HCT116 (cell line): ENCODE measurements around the gene LRRK1. TPM values are rescaled to one million over a fixed set of nuclear protein-coding genes. Genes with fewer than 3 reads are reported as not detected.

Experiments
- ATAC-seq: fragments of 200-7000 bp; cut with Tn5 transposase; 2 replicates; pipeline ENCODE4 v1.9.1; 2020; ENCODE audit warnings: mild to moderate bottlenecking, moderate library complexity
- BruUV-seq: library from RNA; stranded (reverse); fragments of 400-500 nt; replicated peaks from 2 replicates; lab custom pipeline; 2021; lab: Mats Ljungman, UMichigan
- CTCF ChIA-PET: fragments of 300-600 bp; sonication (Branson Sonifier 250); formaldehyde crosslinking; loops from one replicate; lab custom pipeline; 2021; ENCODE audit warnings: antibody characterized with exemption; lab: Charles Lee
- POLR2A ChIA-PET: fragments of 300-600, 350-600 bp; sonication (Branson Sonifier 250); formaldehyde crosslinking; loops from one replicate; lab custom pipeline; 2021; ENCODE audit warnings: antibody characterized with exemption; lab: Charles Lee
- RAD21 ChIA-PET, 2 experiments: fragments of 300-600 bp; sonication (Branson Sonifier 250); formaldehyde crosslinking; loops; one replicate each; lab custom pipeline; 2023; ENCODE audit warnings: low total read pairs in 2 of 2; ENCODE audit not compliant: uncharacterized antibody in 2 of 2, unreplicated experiment in 2 of 2, low non-redundant PET in 1 of 2; lab: Charles Lee
- DNase-seq: peaks from one replicate; pipeline ENCODE4 v3.0.0-alpha.2; 2010; ENCODE audit warnings: low read depth, low spot score
- H2AFZ ChIP-seq: fragments of 200-600 bp; shearing (Covaris generic), sonication (generic); 2 replicates; pipeline ENCODE4 v1.6.1; 2017; ENCODE audit warnings: low read depth, mixed run types, mixed read lengths, antibody characterized with exemption, low read length; ENCODE audit not compliant: poor library complexity, severe bottlenecking
- H3K27ac ChIP-seq: 2 replicates; pipeline ENCODE4 v1.5.1; 2012; ENCODE audit warnings: low read depth, low read length
- H3K27me3 ChIP-seq: fragments of 200-600 bp; sonication (generic); 2 replicates; pipeline ENCODE4 v1.6.1; 2016; ENCODE audit warnings: mixed run types, low read length, mixed read lengths; ENCODE audit not compliant: insufficient read depth
- H3K36me3 ChIP-seq, 2 experiments: fragments of 200-500 bp in 1 of 2; fragments of 200-600 bp in 1 of 2; sonication (Bioruptor generic) in 1 of 2; sonication (generic) in 1 of 2; 2 replicates each; pipeline versions ENCODE4 v1.5.1 to v1.6.1; 2014 to 2016; ENCODE audit warnings: low read length in 2 of 2, inconsistent platforms in 1 of 2, mixed read lengths in 1 of 2, mixed run types in 1 of 2; ENCODE audit not compliant: insufficient read depth in 2 of 2, control insufficient read depth in 1 of 2
- H3K4me1 ChIP-seq, 2 experiments: fragments of 200-600 bp in 1 of 2; sonication (generic) in 1 of 2; 2 replicates each; pipeline versions ENCODE4 v1.5.1 to v1.6.1; 2012 to 2017; ENCODE audit warnings: low read length in 2 of 2, inconsistent platforms in 1 of 2, mild to moderate bottlenecking in 1 of 2, mixed read lengths in 1 of 2, mixed run types in 1 of 2, moderate library complexity in 1 of 2; ENCODE audit not compliant: insufficient read depth in 2 of 2, control insufficient read depth in 1 of 2
- H3K4me2 ChIP-seq: fragments of 200-600 bp; sonication (generic); 2 replicates; pipeline ENCODE4 v1.6.1; 2017; ENCODE audit warnings: mixed run types, low read length, mixed read lengths
- H3K4me3 ChIP-seq, 2 experiments: fragments of 200-600 bp in 1 of 2; sonication (generic) in 1 of 2; replicated peaks in 1 of 2; 2 replicates each; pipeline ENCODE4 v1.5.1; 2011 to 2016; ENCODE audit warnings: low read length in 2 of 2, control low read depth in 1 of 2, low read depth in 1 of 2, mild to moderate bottlenecking in 1 of 2, mixed read lengths in 1 of 2, mixed run types in 1 of 2
- H3K79me2 ChIP-seq: fragments of 200-600 bp; sonication (generic); 2 replicates; pipeline ENCODE4 v1.6.1; 2017; ENCODE audit warnings: mild to moderate bottlenecking, mixed run types, low read length, moderate library complexity, mixed read lengths; ENCODE audit not compliant: insufficient read depth
- H3K9ac ChIP-seq: fragments of 200-600 bp; sonication (generic); 2 replicates; pipeline ENCODE4 v1.6.1; 2016; ENCODE audit warnings: low read length, mixed read lengths
- H3K9me2 ChIP-seq: fragments of 200-600 bp; sonication (generic), shearing (Covaris generic); 2 replicates; pipeline ENCODE4 v1.6.1; 2017; ENCODE audit warnings: mixed run types, mild to moderate bottlenecking, moderate library complexity; ENCODE audit not compliant: insufficient read depth
- H3K9me3 ChIP-seq, 2 experiments: fragments of 200-500 bp in 1 of 2; fragments of 200-600 bp in 1 of 2; sonication (Bioruptor generic) in 1 of 2; sonication (generic) in 1 of 2; 2 replicates each; pipeline ENCODE4 v1.6.1; 2014 to 2017; ENCODE audit warnings: low read length in 2 of 2, mixed read lengths in 2 of 2, inconsistent platforms in 1 of 2, low read depth in 1 of 2, mild to moderate bottlenecking in 1 of 2, mixed run types in 1 of 2, moderate library complexity in 1 of 2; ENCODE audit not compliant: control insufficient read depth in 1 of 2, insufficient read depth in 1 of 2
- H4K20me1 ChIP-seq: fragments of 200-600 bp; sonication (generic), shearing (Covaris generic); 2 replicates; pipeline ENCODE4 v1.6.1; 2017; ENCODE audit warnings: mixed run types, mild to moderate bottlenecking, moderate library complexity; ENCODE audit not compliant: insufficient read depth
- CBX3 ChIP-seq: IDR thresholded peaks from 2 replicates; pipeline ENCODE4 v1.6.1; 2012; ENCODE audit warnings: low read depth
- CEBPB ChIP-seq: IDR thresholded peaks from 2 replicates; pipeline ENCODE4 v1.6.1; 2012; ENCODE audit warnings: low read depth
- EZH2 ChIP-seq: fragments of 200-600 bp; sonication (generic); IDR thresholded peaks from 2 replicates; pipeline ENCODE4 v1.6.1; 2017; ENCODE audit warnings: antibody characterized with exemption, mixed run types
- FOSL1 ChIP-seq: IDR thresholded peaks from 2 replicates; pipeline ENCODE4 v1.6.1; 2012; ENCODE audit warnings: low read depth
- JUND ChIP-seq: IDR thresholded peaks from 2 replicates; pipeline ENCODE4 v1.6.1; 2012
- POLR2A ChIP-seq: IDR thresholded peaks from 2 replicates; pipeline ENCODE4 v1.7.0; 2011; ENCODE audit warnings: borderline replicate concordance; ENCODE audit not compliant: insufficient read depth, insufficient read length; ENCODE audit errors: extremely low read depth
- POLR2AphosphoS5 ChIP-seq: IDR thresholded peaks from 2 replicates; pipeline ENCODE4 v1.6.1; 2011; ENCODE audit warnings: mild to moderate bottlenecking, low read depth, low read length, moderate library complexity
- RAD21 ChIP-seq: IDR thresholded peaks from 2 replicates; pipeline ENCODE4 v1.6.1; 2012; ENCODE audit warnings: low read depth, mild to moderate bottlenecking
- SIN3A ChIP-seq: IDR thresholded peaks from 2 replicates; pipeline ENCODE4 v1.6.1; 2012; ENCODE audit warnings: low read depth
- SP1 ChIP-seq: IDR thresholded peaks from 2 replicates; pipeline ENCODE4 v1.6.1; 2012; ENCODE audit warnings: low read depth
- SRF ChIP-seq: IDR thresholded peaks from 2 replicates; pipeline ENCODE4 v1.6.1; 2012; ENCODE audit warnings: low read depth
- TCF7L2 ChIP-seq: IDR thresholded peaks from 2 replicates; pipeline ENCODE4 v1.7.0; 2011; ENCODE audit warnings: borderline replicate concordance, inconsistent platforms; ENCODE audit not compliant: insufficient read depth, insufficient read length; ENCODE audit errors: extremely low read depth
- YY1 ChIP-seq: IDR thresholded peaks from 2 replicates; pipeline ENCODE4 v1.6.1; 2011; ENCODE audit warnings: low read length, low read depth, moderate library complexity, mild to moderate bottlenecking; ENCODE audit not compliant: insufficient replicate concordance; ENCODE audit errors: extremely low read depth
- ZFX ChIP-seq: fragments of 450-650 bp; IDR thresholded peaks from 2 replicates; pipeline ENCODE4 v1.6.1; 2017
- ZNF274 ChIP-seq: fragments of 200-500 bp; sonication (Bioruptor generic); IDR thresholded peaks from 2 replicates; pipeline ENCODE4 v1.6.1; 2014; ENCODE audit warnings: mild to moderate bottlenecking, low read depth, low read length, inconsistent platforms
- intact Hi-C: fragments of 100-400 bp; cut with micrococcal nuclease; formaldehyde crosslinking; loops from 2 replicates; pipeline ENCODE4 v1.10.0; 2022
- total RNA-seq: library from RNA; stranded (reverse); gene quantifications from one replicate; pipeline ENCODE4 v1.2.1, GENCODE V29; 2021; ENCODE audit not compliant: unreplicated experiment
- TF ChIP-seq, protein P1 (sequence below): IDR thresholded peaks from 2 replicates; pipeline ENCODE4 v1.6.1; 2012
- TF ChIP-seq, protein P2 (sequence below): IDR thresholded peaks from 2 replicates; pipeline ENCODE4 v1.6.1; 2012
- TF ChIP-seq, protein P3 (sequence below), 3 experiments: fragments of 200-600 bp in 1 of 3; sonication (generic) in 1 of 3; IDR thresholded peaks in 2 of 3; conservative IDR thresholded peaks in 1 of 3; 2 replicates each; pipeline ENCODE4 v1.5.1; 2012 to 2017; ENCODE audit warnings: low read depth in 2 of 3, low read length in 2 of 3, antibody characterized with exemption in 1 of 3, borderline replicate concordance in 1 of 3, control low read depth in 1 of 3, mild to moderate bottlenecking in 1 of 3, mixed read lengths in 1 of 3, mixed run types in 1 of 3, moderate library complexity in 1 of 3; ENCODE audit not compliant: insufficient read depth in 1 of 3

Gene LRRK1
- total RNA-seq, 1 experiment from 2014 or later = 21.6 TPM

DNA sequence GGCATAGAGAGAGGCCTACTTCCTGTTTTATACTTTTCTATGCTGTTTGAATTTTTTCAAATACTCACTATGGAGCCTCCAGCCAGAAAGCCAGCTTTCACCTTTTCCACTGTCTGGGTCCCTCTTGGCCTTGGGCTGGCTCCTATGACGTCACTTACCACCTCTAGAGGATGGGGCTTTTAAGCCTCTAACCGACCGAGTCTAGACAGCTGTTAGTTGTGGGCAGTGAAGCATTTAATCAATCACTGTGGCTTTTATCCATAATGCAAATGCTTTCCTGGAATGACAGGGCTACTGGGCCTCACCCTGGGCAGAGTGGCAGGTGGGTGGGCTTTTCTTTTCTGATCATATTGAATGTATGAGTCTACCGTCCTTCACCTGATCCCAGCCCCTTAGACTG, 61.9 kb downstream of the LRRK1 start:
- H3K27ac ChIP-seq = no peak overlapping the region

DNA sequence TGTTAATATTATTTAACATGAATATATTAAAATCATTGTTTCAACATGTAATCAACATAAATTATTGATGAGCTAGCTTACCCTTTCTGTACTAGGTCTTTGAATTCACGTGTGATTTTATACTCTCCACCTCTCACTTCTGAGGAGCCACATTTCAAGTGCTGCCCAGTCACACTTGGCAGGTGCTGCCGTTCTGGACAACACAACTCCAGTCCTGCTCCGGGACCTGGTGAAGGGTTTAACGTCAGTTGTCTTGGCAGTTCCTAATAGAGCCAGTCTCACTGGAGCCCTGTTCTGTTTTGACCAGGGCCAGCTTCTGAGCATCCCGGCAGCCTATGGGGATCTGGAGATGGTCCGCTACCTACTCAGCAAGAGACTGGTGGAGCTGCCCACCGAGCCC, 64.1 kb downstream of the LRRK1 start:
- no peak for ATAC-seq
- DNase-seq = no peak
- intact Hi-C loops = no loop called here
- H3K36me3 ChIP-seq = no peaks in the 10 kb centered on the region
- no peaks in the 10 kb centered on the region for H4K20me1 ChIP-seq
- H3K9me3 ChIP-seq = no peaks in the 10 kb centered on the region
- ChIA-PET POLR2A (no interaction called here), CTCF (interaction anchor here (1.5 kb wide), 1 partner anchor 26 kb away, joined by 4 read pairs; no protein-coding TSS in a partner anchor), RAD21 (no interaction called here)
- H3K9me2 ChIP-seq = no peaks in the 10 kb centered on the region
- no peak overlapping the region for H3K27ac ChIP-seq
- H3K9ac ChIP-seq = no peak overlapping the region
- no TSS peak for BruUV-seq
- H3K4me3 ChIP-seq = no peak overlapping the region
- no peak overlapping the region for H2AFZ ChIP-seq
- H3K4me2 ChIP-seq = no peak overlapping the region
- H3K27me3 ChIP-seq = no peaks in the 10 kb centered on the region
- H3K4me1 ChIP-seq = no peaks in the 10 kb centered on the region
- H3K79me2 ChIP-seq = no peaks in the 10 kb centered on the region
- TF ChIP-seq FOSL1 = no peak
- TF ChIP-seq ZNF274 = no peak
- no peak for TF ChIP-seq POLR2AphosphoS5
- TF ChIP-seq, protein P1, sequence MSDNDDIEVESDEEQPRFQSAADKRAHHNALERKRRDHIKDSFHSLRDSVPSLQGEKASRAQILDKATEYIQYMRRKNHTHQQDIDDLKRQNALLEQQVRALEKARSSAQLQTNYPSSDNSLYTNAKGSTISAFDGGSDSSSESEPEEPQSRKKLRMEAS = no peak
- TF ChIP-seq YY1 = no peak
- TF ChIP-seq CEBPB = no peak
- TF ChIP-seq TCF7L2 = no peak
- TF ChIP-seq JUND = no peak
- TF ChIP-seq POLR2A = no peak
- TF ChIP-seq SIN3A = no peak
- no peak for TF ChIP-seq RAD21
- no peak for TF ChIP-seq ZFX
- TF ChIP-seq EZH2 = no peak
- no peak for TF ChIP-seq CBX3

More for the DNA sequence above, 61.9 kb downstream of the LRRK1 start:
- intact Hi-C loops = no loop called here
- Histone ChIP-seq H3K9me3 (no peaks in the 10 kb centered on the region), H3K79me2 (no peaks in the 10 kb centered on the region), H3K4me1 (no peaks in the 10 kb centered on the region), H3K27me3 (no peaks in the 10 kb centered on the region)
- ATAC-seq = no peak
- RAD21 ChIA-PET = no interaction called here
- no peak for DNase-seq
- TF ChIP-seq ZFX = no peak
- no peak for TF ChIP-seq SP1
- no peak for TF ChIP-seq EZH2
- no peak for TF ChIP-seq RAD21
- TF ChIP-seq TCF7L2 = no peak
- TF ChIP-seq, protein P2, sequence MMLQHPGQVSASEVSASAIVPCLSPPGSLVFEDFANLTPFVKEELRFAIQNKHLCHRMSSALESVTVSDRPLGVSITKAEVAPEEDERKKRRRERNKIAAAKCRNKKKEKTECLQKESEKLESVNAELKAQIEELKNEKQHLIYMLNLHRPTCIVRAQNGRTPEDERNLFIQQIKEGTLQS = no peak
- TF ChIP-seq POLR2AphosphoS5 = no peak
- TF ChIP-seq SRF = no peak
- TF ChIP-seq, protein P3, sequence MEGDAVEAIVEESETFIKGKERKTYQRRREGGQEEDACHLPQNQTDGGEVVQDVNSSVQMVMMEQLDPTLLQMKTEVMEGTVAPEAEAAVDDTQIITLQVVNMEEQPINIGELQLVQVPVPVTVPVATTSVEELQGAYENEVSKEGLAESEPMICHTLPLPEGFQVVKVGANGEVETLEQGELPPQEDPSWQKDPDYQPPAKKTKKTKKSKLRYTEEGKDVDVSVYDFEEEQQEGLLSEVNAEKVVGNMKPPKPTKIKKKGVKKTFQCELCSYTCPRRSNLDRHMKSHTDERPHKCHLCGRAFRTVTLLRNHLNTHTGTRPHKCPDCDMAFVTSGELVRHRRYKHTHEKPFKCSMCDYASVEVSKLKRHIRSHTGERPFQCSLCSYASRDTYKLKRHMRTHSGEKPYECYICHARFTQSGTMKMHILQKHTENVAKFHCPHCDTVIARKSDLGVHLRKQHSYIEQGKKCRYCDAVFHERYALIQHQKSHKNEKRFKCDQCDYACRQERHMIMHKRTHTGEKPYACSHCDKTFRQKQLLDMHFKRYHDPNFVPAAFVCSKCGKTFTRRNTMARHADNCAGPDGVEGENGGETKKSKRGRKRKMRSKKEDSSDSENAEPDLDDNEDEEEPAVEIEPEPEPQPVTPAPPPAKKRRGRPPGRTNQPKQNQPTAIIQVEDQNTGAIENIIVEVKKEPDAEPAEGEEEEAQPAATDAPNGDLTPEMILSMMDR (IDR thresholded peaks at IDR 0.05 in 2 of 3, conservative IDR thresholded peaks at IDR 0.05 in 1 of 3; ENCODE audit: borderline replicate concordance in 1 of 3, insufficient read depth in 1 of 3, low read depth in 2 of 3, low read length in 2 of 3) = no peak
- TF ChIP-seq FOSL1 = no peak
- TF ChIP-seq, all 23 proteins: peak for 0
- H3K36me3 ChIP-seq = no peaks in the 10 kb centered on the region
- H3K9me2 ChIP-seq = no peaks in the 10 kb centered on the region
- ChIA-PET POLR2A (no interaction called here), CTCF (no interaction called here)
- no peak overlapping the region for H2AFZ ChIP-seq
- no peak overlapping the region for H3K4me2 ChIP-seq
- no peak overlapping the region for H3K9ac ChIP-seq
- no peak overlapping the region for H3K4me3 ChIP-seq
- BruUV-seq = no TSS peak
- no peaks in the 10 kb centered on the region for H4K20me1 ChIP-seq
